Mucosa of rectum (tissue), 2 donors: ENCODE data around the gene POLR1D.
A peak's percentile ranks its signal among the peaks of the same experiment; 100 is the strongest.

Experiments
- H3K27ac ChIP-seq, 2 donors: one replicate each; pipeline ENCODE4 v1.7.0; 2013; ENCODE audit warnings: inconsistent platforms in 2 of 2, low read depth in 2 of 2, low read length in 2 of 2
- H3K27me3 ChIP-seq, 2 donors: one replicate each; pipeline ENCODE4 v1.7.0; 2013; ENCODE audit warnings: low read length in 2 of 2; ENCODE audit not compliant: control insufficient read depth in 2 of 2, insufficient read depth in 2 of 2
- H3K36me3 ChIP-seq, 2 donors: one replicate each; pipeline ENCODE4 v1.7.0; 2013; ENCODE audit warnings: low read length in 2 of 2; ENCODE audit not compliant: control insufficient read depth in 2 of 2, insufficient read depth in 2 of 2
- H3K4me1 ChIP-seq, 2 donors: one replicate each; pipeline ENCODE4 v1.7.0; 2013; ENCODE audit warnings: low read length in 2 of 2, mild to moderate bottlenecking in 1 of 2; ENCODE audit not compliant: control insufficient read depth in 2 of 2, insufficient read depth in 2 of 2
- H3K4me3 ChIP-seq, 2 donors: one replicate each; pipeline ENCODE4 v1.7.0; 2013; ENCODE audit warnings: low read length in 2 of 2
- H3K9ac ChIP-seq, 2 donors: one replicate each; pipeline ENCODE4 v1.7.0; 2013; ENCODE audit warnings: low read length in 2 of 2, low read depth in 1 of 2, mild to moderate bottlenecking in 1 of 2
- H3K9me3 ChIP-seq, 2 donors: one replicate each; pipeline ENCODE4 v1.7.0; 2013; ENCODE audit warnings: low read length in 2 of 2; ENCODE audit not compliant: control insufficient read depth in 2 of 2
- donor health status: healthy.
- donor health status: Normal muscosa, but diverticular disease.

POLR1D gene

GRCh38 chr13:27613628-27614027 is 8.1 kb upstream of the POLR1D start:
- H3K36me3 ChIP-seq, result no peaks in the 10 kb centered on the region
- H3K4me3 ChIP-seq, result no peak overlapping the region
- H3K9ac ChIP-seq, result no peak overlapping the region
- H3K27ac ChIP-seq, result no peak overlapping the region
- H3K4me1 ChIP-seq, result peaks cover 1 to 4% of the 10 kb centered on the region in 2 donors
- H3K27me3 ChIP-seq, result no peaks in the 10 kb centered on the region
- H3K9me3 ChIP-seq, result no peaks in the 10 kb centered on the region

GRCh38 chr13:27617881-27618321 is 3.8 kb upstream of the POLR1D start:
- no peaks in the 10 kb centered on the region for H3K9me3 ChIP-seq
- no peak overlapping the region for H3K9ac ChIP-seq
- no peaks in the 10 kb centered on the region for H3K27me3 ChIP-seq
- H3K4me3 ChIP-seq, result no peak overlapping the region
- peaks cover 0 to under 1% of the 10 kb centered on the region in 2 donors for H3K36me3 ChIP-seq
- H3K4me1 ChIP-seq, result peaks cover 14 to 18% of the 10 kb centered on the region in 2 donors
- H3K27ac ChIP-seq, result no peak overlapping the region

GRCh38 chr13:27619093-27619727 is 2.5 kb upstream of the POLR1D start:
- peak overlapping the region; percentile 75 to 96 for H3K4me3 ChIP-seq
- no peaks in the 10 kb centered on the region for H3K9me3 ChIP-seq
- H3K36me3 ChIP-seq, result peaks cover 3 to 9% of the 10 kb centered on the region in 2 donors
- H3K27me3 ChIP-seq, result no peaks in the 10 kb centered on the region
- H3K9ac ChIP-seq, result peak overlapping the region; percentile 88 to 95
- peak overlapping the region; percentile 97 to 99 for H3K27ac ChIP-seq
- H3K4me1 ChIP-seq, result peaks cover 26 to 27% of the 10 kb centered on the region in 2 donors

DNA sequence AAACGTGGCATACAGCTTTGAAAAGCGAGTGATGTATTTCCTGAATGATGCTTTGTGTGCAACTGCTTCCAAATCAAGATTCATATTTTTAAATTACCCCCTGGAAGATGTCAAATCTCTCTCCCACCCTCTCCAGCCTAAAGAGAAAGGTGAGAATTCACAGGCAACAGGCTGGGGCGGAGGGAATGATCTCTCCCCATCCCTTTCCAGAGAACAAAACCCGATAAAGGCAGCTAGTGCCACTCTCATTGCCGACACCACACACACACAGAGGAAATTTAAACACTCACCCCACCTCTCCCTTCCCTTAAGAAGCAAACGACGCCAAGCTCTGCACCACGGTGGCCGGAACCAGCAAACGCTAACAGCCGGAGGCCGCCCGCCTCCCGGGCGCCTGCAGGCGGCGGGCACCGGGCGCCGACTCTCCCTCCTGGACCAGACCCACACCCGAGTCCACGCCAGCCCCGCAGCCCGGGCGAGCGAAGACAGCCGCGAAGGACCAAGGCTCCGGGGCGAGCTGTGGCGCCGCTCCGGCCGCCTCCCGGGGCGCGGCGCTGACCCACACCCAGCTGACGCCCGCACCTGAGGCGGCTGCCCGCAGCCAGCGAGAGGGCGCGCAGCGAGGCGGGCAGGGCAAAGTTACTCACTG is 1.8 kb upstream of the POLR1D start:
- Histone ChIP-seq H3K36me3 (peaks cover 4 to 9% of the 10 kb centered on the region in 2 donors), H3K4me3 (peak overlapping the region; percentile 75 to 96), H3K9ac (peak overlapping the region; percentile 88 to 95), H3K27me3 (no peaks in the 10 kb centered on the region), H3K27ac (peak overlapping the region; percentile 97 to 99), H3K9me3 (no peaks in the 10 kb centered on the region), H3K4me1 (peaks cover 26 to 27% of the 10 kb centered on the region in 2 donors)

DNA sequence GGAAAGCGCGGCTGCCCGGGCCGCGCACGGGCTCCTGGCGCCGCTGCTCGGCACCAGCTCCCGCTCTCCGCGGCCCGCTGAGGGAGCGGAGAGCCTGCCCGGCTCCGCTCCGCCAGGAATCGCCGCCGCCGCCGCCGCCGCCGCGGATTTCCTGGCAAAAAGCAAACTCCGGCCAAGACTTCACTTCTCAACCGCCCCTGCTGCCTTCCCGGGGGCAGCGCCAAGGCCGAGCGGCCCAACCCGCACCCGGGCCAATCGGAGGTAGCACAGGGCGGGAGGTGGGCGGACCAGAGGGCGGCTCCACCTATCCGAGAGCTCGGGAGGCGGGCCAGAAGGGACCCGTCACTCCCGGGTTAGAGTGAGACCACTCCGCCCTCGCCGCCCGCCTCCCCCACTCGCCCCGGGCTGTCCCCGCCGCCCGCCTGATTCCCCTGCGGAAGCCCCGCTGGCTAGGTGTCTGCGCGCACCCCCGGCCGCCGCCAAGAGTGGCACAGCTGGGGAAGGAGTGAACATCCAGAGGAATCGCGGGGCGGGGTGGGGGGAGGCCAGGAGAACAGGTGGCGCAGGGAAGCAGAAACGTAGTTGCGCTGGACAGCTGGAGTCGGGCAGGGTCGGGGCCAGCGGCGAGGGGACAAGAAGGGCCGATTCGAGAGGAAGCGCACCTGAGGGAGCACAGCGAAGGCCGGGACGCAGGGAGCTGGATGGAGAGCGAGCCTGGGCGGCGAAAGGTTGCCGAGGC is 1.1 kb upstream of the POLR1D start, which contains the start of gene LNX2:
LNX2 (minus strand) TSS at position 153 of the 739 bp plus-strand sequence. CDS start 38,826 bp downstream, outside the sequence.
- Histone ChIP-seq H3K9ac (peak within 1 kb of the TSS; percentile 95 to 96), H3K4me3 (peak within 1 kb of the TSS; percentile 96 to 99), H3K9me3 (no peaks in the 10 kb centered on the region), H3K27me3 (no peaks in the 10 kb centered on the region), H3K4me1 (peaks cover 27 to 31% of the 10 kb centered on the region in 2 donors), H3K27ac (peak within 1 kb of the TSS; percentile 97 to 99), H3K36me3 (peaks cover 4 to 9% of the 10 kb centered on the region in 2 donors)

DNA sequence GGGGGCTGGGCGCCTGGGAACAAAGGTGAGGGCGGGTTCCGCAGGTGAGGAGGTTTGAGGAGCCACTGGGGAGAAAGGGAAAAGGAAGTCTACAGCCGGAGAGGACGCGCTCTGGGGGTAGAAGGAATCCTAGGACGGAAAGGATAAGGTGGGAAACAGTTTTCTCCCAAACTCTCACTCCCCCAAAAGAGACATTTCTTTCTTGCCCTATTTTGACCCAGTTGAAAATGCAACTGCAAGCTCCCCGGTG is 651 bp upstream of the POLR1D start:
- no peaks in the 10 kb centered on the region for H3K27me3 ChIP-seq
- H3K9ac ChIP-seq, result peak overlapping the region; percentile 95 to 96
- peaks cover 27 to 35% of the 10 kb centered on the region in 2 donors for H3K4me1 ChIP-seq
- H3K27ac ChIP-seq, result peak overlapping the region; percentile 97 to 99
- H3K36me3 ChIP-seq, result peaks cover 4 to 9% of the 10 kb centered on the region in 2 donors
- H3K4me3 ChIP-seq, result peak overlapping the region; percentile 95 to 99
- no peaks in the 10 kb centered on the region for H3K9me3 ChIP-seq

DNA sequence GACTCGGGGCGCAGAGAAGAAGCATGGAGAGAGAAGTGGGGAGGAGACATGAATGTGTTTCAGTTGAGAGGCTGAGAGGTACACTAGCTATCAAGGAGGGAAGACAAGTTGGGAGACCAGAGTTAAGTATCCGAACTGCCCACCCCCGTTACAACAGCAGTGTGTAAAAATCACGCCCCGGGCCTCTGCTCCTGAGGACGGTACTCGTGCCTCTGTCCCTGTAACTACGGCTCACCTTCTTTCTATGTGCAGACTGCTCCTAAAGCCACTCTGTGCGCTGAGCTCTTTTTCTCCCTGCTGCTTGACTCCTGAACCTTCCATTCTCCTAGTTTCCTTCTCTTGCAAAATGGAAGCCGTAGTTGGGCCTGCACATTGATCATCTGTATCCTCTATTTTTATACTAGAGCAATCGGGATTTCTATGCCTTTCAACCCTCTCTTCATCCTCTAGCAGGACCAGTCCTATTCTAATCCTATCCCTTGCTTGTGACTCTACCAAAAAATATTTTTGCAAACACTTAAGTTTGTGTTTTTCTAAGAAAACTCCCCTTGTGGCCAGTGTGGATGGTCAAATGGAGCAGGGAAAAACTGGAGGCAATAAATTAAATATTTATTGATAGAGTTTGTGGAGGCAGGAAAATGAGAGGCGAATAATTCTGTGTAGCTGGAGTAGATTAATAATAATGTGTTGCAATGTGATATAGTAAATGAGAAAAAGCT is 569 bp downstream of the POLR1D start:
- Histone ChIP-seq H3K9me3 (no peaks in the 10 kb centered on the region), H3K27me3 (no peaks in the 10 kb centered on the region), H3K4me3 (peak overlapping the region; percentile 95 to 99), H3K27ac (peak overlapping the region; percentile 97 to 99), H3K36me3 (peaks cover 4 to 12% of the 10 kb centered on the region in 2 donors), H3K4me1 (peaks cover 27 to 35% of the 10 kb centered on the region in 2 donors), H3K9ac (peak overlapping the region; percentile 95)

GRCh38 chr13:27622881-27623280 is 1.2 kb downstream of the POLR1D start:
- H3K9ac ChIP-seq, result no peak overlapping the region
- peaks cover 27 to 35% of the 10 kb centered on the region in 2 donors for H3K4me1 ChIP-seq
- H3K36me3 ChIP-seq, result peaks cover 4 to 12% of the 10 kb centered on the region in 2 donors
- no peak overlapping the region for H3K27ac ChIP-seq
- peak overlapping the region in 1 of 2 donors; percentile 95 for H3K4me3 ChIP-seq
- H3K9me3 ChIP-seq, result no peaks in the 10 kb centered on the region
- no peaks in the 10 kb centered on the region for H3K27me3 ChIP-seq

GRCh38 chr13:27624071-27624470 is 2.4 kb downstream of the POLR1D start:
- H3K36me3 ChIP-seq, result peaks cover 4 to 12% of the 10 kb centered on the region in 2 donors
- H3K9me3 ChIP-seq, result no peaks in the 10 kb centered on the region
- no peak overlapping the region for H3K27ac ChIP-seq
- H3K27me3 ChIP-seq, result no peaks in the 10 kb centered on the region
- H3K9ac ChIP-seq, result no peak overlapping the region
- peaks cover 19 to 29% of the 10 kb centered on the region in 2 donors for H3K4me1 ChIP-seq
- no peak overlapping the region for H3K4me3 ChIP-seq
